Loucy (cell line): ENCODE results near the gene HELT.

Source experiments
- H2AFZ ChIP-seq: fragments of 200-600 bp; sonication (generic); 2 replicates; pipeline ENCODE4 v1.6.0; 2016; ENCODE audit warnings: antibody characterized with exemption, mild to moderate bottlenecking, low read length, moderate library complexity
- H3F3A ChIP-seq: fragments of 200-600 bp; 2 replicates; pipeline ENCODE4 v1.6.0; 2016; ENCODE audit warnings: antibody characterized with exemption, low read depth, mild to moderate bottlenecking
- H3K27me3 ChIP-seq: fragments of 200-600 bp; sonication (generic); 2 replicates; pipeline ENCODE4 v1.6.1; 2014; ENCODE audit warnings: low read length, mild to moderate bottlenecking; ENCODE audit not compliant: insufficient read depth, poor library complexity, severe bottlenecking
- H3K36me3 ChIP-seq: fragments of 200-600 bp; sonication (generic); 2 replicates; pipeline ENCODE4 v1.6.1; 2016; ENCODE audit warnings: low read length; ENCODE audit not compliant: insufficient read depth
- H3K4me1 ChIP-seq: fragments of 200-600 bp; sonication (generic); 2 replicates; pipeline ENCODE4 v1.5.1; 2014; ENCODE audit warnings: low read length, mild to moderate bottlenecking; ENCODE audit not compliant: insufficient read depth, poor library complexity, severe bottlenecking
- H3K4me2 ChIP-seq: fragments of 200-600 bp; sonication (generic); 2 replicates; pipeline ENCODE4 v1.6.0; 2014; ENCODE audit warnings: antibody characterized with exemption, low read length, low read depth, mild to moderate bottlenecking; ENCODE audit not compliant: poor library complexity, severe bottlenecking
- H3K4me3 ChIP-seq: fragments of 200-600 bp; sonication (generic); 2 replicates; pipeline ENCODE4 v1.5.1; 2014; ENCODE audit warnings: low read length, mild to moderate bottlenecking, mixed read lengths; ENCODE audit not compliant: poor library complexity, severe bottlenecking
- H3K79me2 ChIP-seq: fragments of 200-600 bp; sonication (generic); 2 replicates; pipeline ENCODE4 v1.6.1; 2014; ENCODE audit warnings: low read length; ENCODE audit not compliant: insufficient read depth
- H3K9ac ChIP-seq: fragments of 200-600 bp; sonication (generic); 2 replicates; pipeline ENCODE4 v1.6.0; 2014; ENCODE audit warnings: mild to moderate bottlenecking, low read depth, low read length, moderate library complexity; ENCODE audit not compliant: poor library complexity, severe bottlenecking
- H3K9me2 ChIP-seq: fragments of 200-600 bp; sonication (generic); replicated peaks from 2 replicates; pipeline ENCODE4 v1.6.1; 2016; ENCODE audit warnings: low read depth, low read length, mixed read lengths
- H3K9me3 ChIP-seq: fragments of 200-600 bp; sonication (generic); 2 replicates; pipeline ENCODE4 v1.6.1; 2014; ENCODE audit warnings: mild to moderate bottlenecking, antibody characterized with exemption, low read length, low read depth; ENCODE audit not compliant: insufficient read depth
- H4K20me1 ChIP-seq: fragments of 200-600 bp; sonication (generic); 2 replicates; pipeline ENCODE4 v1.6.0; 2014; ENCODE audit warnings: antibody characterized with exemption, low read length, mild to moderate bottlenecking; ENCODE audit not compliant: insufficient read depth, poor library complexity, severe bottlenecking
- CTCF ChIP-seq: fragments of 200-600 bp; sonication (generic); conservative IDR thresholded peaks from 2 replicates; pipeline ENCODE4 v1.5.1; 2014; ENCODE audit warnings: mild to moderate bottlenecking, antibody characterized with exemption, low read length
- EZH2phosphoT487 ChIP-seq: fragments of 200-600 bp; IDR thresholded peaks from 2 replicates; pipeline ENCODE4 v1.6.1; 2018; ENCODE audit warnings: antibody characterized with exemption, mild to moderate bottlenecking, moderate library complexity, borderline replicate concordance

The HELT gene

GRCh38 chr4:185053746-185054145 lies 35.5 kb downstream of the HELT start:
- Histone ChIP-seq H3K4me1 (no peaks in the 10 kb centered on the region), H3K9me3 (no peaks in the 10 kb centered on the region), H4K20me1 (no peaks in the 10 kb centered on the region), H3K27me3 (no peaks in the 10 kb centered on the region), H3F3A (no peaks in the 10 kb centered on the region), H3K79me2 (no peaks in the 10 kb centered on the region), H3K4me3 (no peak overlapping the region), H3K9ac (no peak overlapping the region), H2AFZ (no peak overlapping the region), H3K36me3 (no peaks in the 10 kb centered on the region), H3K4me2 (no peak overlapping the region), H3K9me2 (no peaks in the 10 kb centered on the region)
- TF ChIP-seq CTCF (no peak), EZH2phosphoT487 (no peak)

GRCh38 chr4:185054272-185054671 lies 36.0 kb downstream of the HELT start:
- H3K4me3 ChIP-seq: no peak overlapping the region
- H3K9me2 ChIP-seq: no peaks in the 10 kb centered on the region
- H4K20me1 ChIP-seq: no peaks in the 10 kb centered on the region
- H3K9me3 ChIP-seq: no peaks in the 10 kb centered on the region
- no peaks in the 10 kb centered on the region for H3K36me3 ChIP-seq
- H2AFZ ChIP-seq: no peak overlapping the region
- H3K9ac ChIP-seq: no peak overlapping the region
- TF ChIP-seq EZH2phosphoT487 (no peak), CTCF (no peak)
- H3K27me3 ChIP-seq: no peaks in the 10 kb centered on the region
- no peaks in the 10 kb centered on the region for H3K79me2 ChIP-seq
- H3K4me1 ChIP-seq: no peaks in the 10 kb centered on the region
- H3F3A ChIP-seq: no peaks in the 10 kb centered on the region
- no peak overlapping the region for H3K4me2 ChIP-seq

- H3K9ac ChIP-seq: no peak overlapping the region
- no peaks in the 10 kb centered on the region for H3K4me1 ChIP-seq
- H3K36me3 ChIP-seq: no peaks in the 10 kb centered on the region
- no peaks in the 10 kb centered on the region for H3K9me3 ChIP-seq
- no peak overlapping the region for H3K4me2 ChIP-seq
- H4K20me1 ChIP-seq: no peaks in the 10 kb centered on the region
- no peak overlapping the region for H3K4me3 ChIP-seq
- H2AFZ ChIP-seq: no peak overlapping the region
- no peaks in the 10 kb centered on the region for H3K9me2 ChIP-seq
- H3F3A ChIP-seq: no peaks in the 10 kb centered on the region
- no peak for TF ChIP-seq EZH2phosphoT487
- no peak for TF ChIP-seq CTCF
- H3K27me3 ChIP-seq: no peaks in the 10 kb centered on the region
- no peaks in the 10 kb centered on the region for H3K79me2 ChIP-seq
Observed at GRCh38 chr4:185054886-185055285, 36.6 kb downstream of the HELT start.
